ENCODE data around the gene RPS3.
"Not testable (repeated sequence)": the region's sequence is repeated elsewhere in the genome, so short reads cannot be mapped to it uniquely, and the experiment has no call there.

The RPS3 gene

GRCh38 chr11:75399344-75400145 is at the start of gene RPS3:
Gene RPS3, plus strand, starts transcription at chr11:75399518. Its CDS starts 30 bp downstream, at chr11:75399548.
- DNase-seq (ENCODE audit: low read depth) = peak; percentile 78

GRCh38 chr11:75349521-75350116 is 49.7 kb upstream of the RPS3 start:
- no peak for DNase-seq (ENCODE audit: low read depth)

GRCh38 chr11:75350122-75350742 is 49.1 kb upstream of the RPS3 start:
- no peak for DNase-seq (ENCODE audit: low read depth)

- DNase-seq (ENCODE audit: low read depth) = peak; percentile 13
These were observed 48.4 kb upstream of the RPS3 start for GRCh38 chr11:75350743-75351540.

DNA sequence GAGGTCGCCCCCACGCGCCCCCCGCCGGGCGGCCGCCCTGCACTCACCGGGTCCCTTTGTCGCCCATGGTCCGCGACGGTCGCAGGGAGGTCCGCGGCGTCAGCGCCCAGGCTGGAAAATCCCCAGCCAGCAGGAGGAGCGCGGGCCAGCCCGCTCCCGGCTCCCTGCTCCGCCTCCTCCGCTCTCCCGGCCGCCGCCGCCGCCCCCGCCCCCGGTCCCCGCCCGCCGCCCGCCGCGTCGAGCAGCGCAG is 47.9 kb upstream of the RPS3 start, which contains the start of gene ARRB1:
Gene ARRB1, minus strand, starts transcription at position 121 of the 250 bp plus-strand sequence. Its CDS starts 54 bp downstream, at position 67.
- no peak for DNase-seq (ENCODE audit: low read depth)

GRCh38 chr11:75351791-75352587 is 47.3 kb upstream of the RPS3 start:
- DNase-seq (ENCODE audit: low read depth) = peak; percentile 47

GRCh38 chr11:75352588-75353206 is 46.6 kb upstream of the RPS3 start:
- DNase-seq (ENCODE audit: low read depth) = no peak

DNA sequence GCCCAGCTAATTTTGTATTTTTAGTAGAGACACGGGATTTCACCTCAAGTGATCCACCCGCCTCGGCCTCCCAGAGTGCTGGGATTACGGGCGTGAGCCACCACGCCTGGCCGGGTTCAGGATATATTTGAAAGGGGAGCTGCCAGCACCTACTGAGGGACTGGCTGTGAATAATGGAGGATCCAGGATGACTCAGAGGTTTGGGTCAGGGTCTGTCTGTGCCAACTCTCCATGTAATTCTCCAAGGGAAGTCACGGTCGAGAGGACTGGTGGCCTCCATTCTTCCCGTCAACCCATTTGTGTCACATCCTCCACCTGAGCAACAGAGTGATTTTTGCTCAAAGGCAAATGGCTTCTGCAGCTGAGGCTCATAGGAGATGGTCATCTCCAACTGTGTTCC is 44.3 kb upstream of the RPS3 start:
- no peak for DNase-seq (ENCODE audit: low read depth)

DNA sequence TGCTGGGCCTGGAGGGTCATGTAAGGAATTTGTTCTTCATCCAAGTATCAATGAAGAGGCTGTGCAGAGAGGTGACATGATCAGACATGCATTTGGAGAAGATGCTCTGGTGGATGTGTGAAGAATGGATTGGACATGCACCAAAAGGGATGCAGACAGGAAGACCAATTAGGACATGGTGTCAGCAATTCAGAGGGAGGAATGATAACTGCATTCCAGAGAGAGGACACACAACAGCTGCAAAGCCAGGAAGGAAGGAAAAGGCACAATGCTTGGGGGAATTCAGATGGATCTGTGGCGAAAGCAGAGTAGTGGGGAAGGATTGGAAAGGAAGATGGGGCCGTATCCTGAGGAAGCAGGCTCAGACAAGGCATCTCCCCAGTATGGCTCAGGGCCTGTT is 42.7 kb upstream of the RPS3 start:
- no peak for DNase-seq (ENCODE audit: low read depth)

- not testable (repeated sequence) for DNase-seq (ENCODE audit: low read depth)
These were observed 37.0 kb upstream of the RPS3 start for GRCh38 chr11:75362285-75362684.

DNA sequence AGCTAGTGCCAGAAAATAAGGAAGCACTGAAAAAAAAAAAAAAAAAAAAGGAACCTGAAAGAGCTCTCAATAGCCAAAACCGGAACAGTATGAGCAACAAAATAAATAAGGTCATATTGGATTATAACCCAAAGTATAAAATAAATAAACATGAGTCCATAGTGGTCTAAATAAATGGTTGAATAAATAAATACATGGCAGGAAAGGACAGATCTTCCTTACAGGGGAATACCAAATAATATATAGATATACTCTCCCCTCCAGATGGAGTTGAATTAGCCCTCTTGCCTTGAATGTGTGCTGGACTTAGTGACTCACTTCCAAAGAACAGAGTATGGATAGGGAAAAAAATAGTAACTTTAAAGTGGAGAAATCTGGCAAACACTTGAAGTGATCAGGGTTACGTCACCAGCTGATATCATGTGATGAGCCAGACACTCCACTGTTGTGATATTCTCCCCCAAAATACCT is 33.6 kb upstream of the RPS3 start:
- no peak for DNase-seq (ENCODE audit: low read depth)

DNA sequence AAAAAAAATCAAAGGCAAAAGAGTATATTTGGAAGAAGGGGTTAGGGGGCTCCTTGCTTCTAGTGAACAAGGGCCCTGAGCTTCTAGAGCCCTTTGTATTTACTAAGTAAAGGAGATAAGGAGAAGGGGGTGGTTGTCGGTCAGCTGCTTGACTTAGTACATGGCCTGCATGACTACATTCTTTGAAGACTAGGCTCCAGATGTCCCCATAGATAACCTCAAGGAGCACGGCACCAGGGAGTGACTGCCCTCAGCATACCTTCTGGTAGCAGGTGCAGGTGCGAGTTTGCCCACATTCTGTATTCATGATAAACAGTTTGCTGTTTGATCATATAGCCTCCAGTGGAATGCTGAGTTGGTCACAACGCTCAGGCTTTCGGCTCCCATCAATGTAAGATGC is 32.5 kb upstream of the RPS3 start:
- not testable (repeated sequence) for DNase-seq (ENCODE audit: low read depth)

DNA sequence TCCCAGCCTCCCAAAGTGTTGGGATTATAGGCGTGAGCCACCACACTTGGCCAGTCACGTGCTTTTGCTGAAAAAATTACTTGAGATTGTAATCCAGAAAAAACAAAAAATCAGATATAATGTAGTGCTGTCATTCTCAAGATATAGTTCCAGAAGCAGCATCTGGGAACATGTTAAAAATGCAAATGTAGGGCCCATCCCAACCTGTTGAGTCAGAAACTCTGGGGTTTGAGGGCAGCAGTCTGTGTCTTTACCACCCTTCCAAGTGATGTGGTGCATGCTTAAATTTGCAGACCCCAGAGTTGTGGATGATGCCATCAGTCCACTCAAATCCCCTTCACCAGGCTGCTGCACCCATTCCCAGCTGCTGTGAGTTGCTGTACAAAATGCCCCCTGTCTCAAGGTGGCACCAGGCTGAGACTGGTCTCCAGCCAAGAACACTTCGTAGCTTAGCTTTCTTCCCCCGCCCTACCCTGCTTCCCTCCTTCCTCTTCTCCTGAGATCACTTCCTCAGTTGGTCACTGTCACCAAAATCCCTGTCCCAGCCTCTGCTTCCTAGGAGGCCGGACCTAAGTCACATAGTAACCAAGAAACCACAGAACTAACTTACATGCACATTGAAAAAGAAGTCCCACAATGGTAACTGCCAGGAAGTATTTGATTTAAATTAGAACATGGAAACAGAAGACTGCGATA is 29.6 kb upstream of the RPS3 start:
- DNase-seq (ENCODE audit: low read depth) = no peak

DNA sequence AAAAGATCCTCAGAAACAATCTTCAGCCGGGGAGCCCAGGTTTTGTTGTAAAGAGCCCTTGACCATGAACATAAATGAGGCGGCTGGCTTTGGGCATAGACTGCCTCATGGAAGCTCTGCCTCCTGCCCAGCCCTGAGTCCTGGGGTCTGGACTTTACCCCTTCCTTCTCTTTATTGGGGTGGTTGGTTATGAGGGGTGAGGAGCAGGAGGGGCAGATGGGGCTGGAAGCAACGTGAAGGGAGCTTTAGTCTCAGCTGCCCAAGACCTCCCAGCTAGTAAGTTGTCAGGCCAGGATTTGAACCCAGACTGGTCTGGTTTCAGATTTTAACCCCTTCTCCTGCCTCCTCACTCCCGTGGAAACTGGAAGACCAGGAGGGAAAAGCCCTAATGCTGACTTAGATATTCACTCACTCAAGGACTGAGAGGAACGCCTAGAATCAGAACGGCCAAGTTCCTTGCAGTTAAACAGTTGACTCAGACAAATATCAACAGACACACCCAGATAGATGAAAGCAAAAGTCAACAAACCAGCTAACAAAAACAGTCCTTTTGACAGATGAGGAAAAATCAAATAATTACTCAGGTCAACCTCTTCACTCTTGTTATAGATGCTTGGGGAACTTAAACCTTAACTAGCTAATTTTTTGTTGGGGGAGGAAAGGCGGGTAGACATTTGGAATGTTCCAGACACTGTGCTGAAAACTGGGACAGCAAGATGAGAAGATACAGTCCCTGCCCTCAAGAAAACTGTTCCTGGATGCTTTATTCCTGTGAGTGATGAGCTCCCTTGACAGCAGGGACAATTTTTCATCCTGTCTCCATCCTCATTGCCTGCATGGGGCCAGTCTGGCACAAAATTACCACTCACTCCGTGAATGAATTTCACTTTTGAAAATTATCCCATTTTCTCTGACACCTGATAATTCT is 27.1 kb upstream of the RPS3 start:
- DNase-seq (ENCODE audit: low read depth) = no peak

- no peak for DNase-seq (ENCODE audit: low read depth)
These were observed 26.1 kb upstream of the RPS3 start for GRCh38 chr11:75373201-75373600.

DNA sequence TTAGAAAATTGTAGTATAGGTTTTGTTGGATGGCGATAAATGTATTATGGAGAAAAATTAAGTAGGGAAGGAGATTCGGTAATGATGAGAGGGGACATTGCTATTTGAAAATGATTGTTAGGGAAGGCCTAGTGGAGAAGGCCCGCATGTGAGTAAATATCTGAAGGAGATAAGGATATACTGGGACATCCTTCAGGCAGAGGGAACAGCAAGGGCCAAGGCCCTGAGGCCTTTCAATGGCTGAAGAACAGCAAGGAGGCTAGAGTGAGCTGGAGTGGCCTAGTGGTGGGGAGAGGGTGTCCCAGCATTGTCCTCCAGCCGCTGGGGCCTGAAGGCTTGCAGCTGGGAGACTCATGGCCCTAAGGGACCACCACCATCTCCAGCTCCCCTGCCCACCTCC is 24.7 kb upstream of the RPS3 start:
- no peak for DNase-seq (ENCODE audit: low read depth)

DNA sequence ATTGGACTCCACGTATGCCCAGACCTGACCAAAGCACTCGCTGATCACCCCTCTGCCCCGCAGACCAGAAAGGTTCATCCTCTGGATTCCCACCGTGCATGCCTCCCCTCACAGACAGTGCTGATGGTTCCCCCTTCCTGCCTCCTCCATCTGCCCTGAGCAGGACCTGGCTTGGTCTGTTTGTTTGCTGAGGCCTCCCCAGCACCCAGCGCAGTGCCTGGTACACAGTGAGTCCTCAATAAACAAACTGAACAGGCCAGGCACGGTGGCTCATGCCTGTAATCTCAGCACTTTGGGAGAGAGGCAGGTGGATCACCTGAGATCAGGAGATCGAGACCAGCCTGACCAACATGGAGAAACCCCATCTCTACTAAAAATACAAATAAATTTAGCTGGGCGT is 23.7 kb upstream of the RPS3 start:
- DNase-seq (ENCODE audit: low read depth) = no peak

DNA sequence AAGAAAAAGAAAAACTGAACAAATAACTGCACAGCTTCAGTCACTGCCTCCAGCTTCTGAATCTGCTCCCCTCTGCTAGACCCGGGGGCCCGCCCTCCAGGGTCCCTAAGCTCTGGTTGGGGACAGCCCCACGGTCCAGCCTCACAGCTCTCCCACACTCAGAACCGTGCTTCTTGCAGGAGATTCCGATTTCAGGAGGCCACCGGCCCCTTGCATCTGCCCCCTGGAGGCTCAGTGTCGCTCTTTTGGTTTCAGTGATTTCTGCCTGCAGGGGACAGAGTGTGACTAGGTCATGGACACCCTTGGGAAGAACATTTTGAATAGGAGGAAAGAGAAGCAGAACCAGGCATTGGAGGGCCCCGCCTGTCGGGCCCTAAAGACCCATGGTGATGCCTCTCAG is 23.1 kb upstream of the RPS3 start:
- DNase-seq (ENCODE audit: low read depth) = no peak

DNA sequence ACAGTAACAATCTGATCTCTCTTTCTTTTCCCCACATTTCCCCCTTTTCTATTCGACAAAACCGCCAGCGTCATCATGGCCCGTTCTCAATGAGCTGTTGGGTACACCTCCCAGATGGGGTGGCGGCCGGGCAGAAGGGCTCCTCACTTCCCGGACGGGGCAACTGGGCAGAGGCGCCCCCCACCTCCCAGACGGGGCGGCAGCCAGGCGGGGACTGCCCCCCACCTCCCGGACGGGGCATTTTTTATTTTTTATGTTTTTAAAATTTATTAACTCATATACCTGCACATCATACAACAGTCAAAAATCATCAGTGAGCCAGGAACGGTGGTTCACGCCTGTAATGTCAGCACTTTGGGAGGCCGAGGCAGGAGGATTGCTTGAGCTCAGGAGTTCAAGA is 20.5 kb upstream of the RPS3 start:
- not testable (repeated sequence) for DNase-seq (ENCODE audit: low read depth)

Measured in stimulated activated CD8-positive, alpha-beta memory T cell treated with anti-CD3 and anti-CD28 coated beads, Interleukin-4, amount 100 ng/mL, for 24 hours (primary cell).